Effector memory CD8-positive, alpha-beta T cell (primary cell): ENCODE results near the gene SPEF1.

Experiments
- ATAC-seq: fragments of 150-1000 bp; cut with Tn5 transposase; replicated peaks from 2 replicates; pipeline ENCODE4 v1.10.0; 2021; ENCODE audit warnings: mild to moderate bottlenecking, moderate library complexity
- DNase-seq, 3 experiments: peaks; one replicate each; pipeline ENCODE4 v3.0.0; 2021
- H3K27ac Mint-ChIP-seq, 2 donors: one replicate each; pipeline ENCODE4 v1.8.0; 2022; ENCODE audit warnings: mild to moderate bottlenecking in 2 of 2, mixed read lengths in 2 of 2, moderate library complexity in 2 of 2
- H3K27me3 Mint-ChIP-seq, 2 donors: one replicate each; pipeline ENCODE4 v1.8.0; 2022; ENCODE audit warnings: mixed read lengths in 2 of 2
- H3K36me3 Mint-ChIP-seq: one replicate; pipeline ENCODE4 v1.8.0; 2022; ENCODE audit warnings: mild to moderate bottlenecking, moderate library complexity, mixed read lengths; ENCODE audit not compliant: insufficient read depth
- H3K4me1 Mint-ChIP-seq, 2 donors: one replicate each; pipeline ENCODE4 v1.8.0; 2022; ENCODE audit warnings: low read depth in 2 of 2, mixed read lengths in 2 of 2
- H3K4me3 Mint-ChIP-seq, 2 donors: one replicate each; pipeline ENCODE4 v1.8.0; 2022; ENCODE audit warnings: mild to moderate bottlenecking in 2 of 2, mixed read lengths in 2 of 2, moderate library complexity in 2 of 2
- H3K9me3 Mint-ChIP-seq, 2 donors: one replicate each; pipeline ENCODE4 v1.8.0; 2022; ENCODE audit warnings: mixed read lengths in 2 of 2

The SPEF1 gene

DNA sequence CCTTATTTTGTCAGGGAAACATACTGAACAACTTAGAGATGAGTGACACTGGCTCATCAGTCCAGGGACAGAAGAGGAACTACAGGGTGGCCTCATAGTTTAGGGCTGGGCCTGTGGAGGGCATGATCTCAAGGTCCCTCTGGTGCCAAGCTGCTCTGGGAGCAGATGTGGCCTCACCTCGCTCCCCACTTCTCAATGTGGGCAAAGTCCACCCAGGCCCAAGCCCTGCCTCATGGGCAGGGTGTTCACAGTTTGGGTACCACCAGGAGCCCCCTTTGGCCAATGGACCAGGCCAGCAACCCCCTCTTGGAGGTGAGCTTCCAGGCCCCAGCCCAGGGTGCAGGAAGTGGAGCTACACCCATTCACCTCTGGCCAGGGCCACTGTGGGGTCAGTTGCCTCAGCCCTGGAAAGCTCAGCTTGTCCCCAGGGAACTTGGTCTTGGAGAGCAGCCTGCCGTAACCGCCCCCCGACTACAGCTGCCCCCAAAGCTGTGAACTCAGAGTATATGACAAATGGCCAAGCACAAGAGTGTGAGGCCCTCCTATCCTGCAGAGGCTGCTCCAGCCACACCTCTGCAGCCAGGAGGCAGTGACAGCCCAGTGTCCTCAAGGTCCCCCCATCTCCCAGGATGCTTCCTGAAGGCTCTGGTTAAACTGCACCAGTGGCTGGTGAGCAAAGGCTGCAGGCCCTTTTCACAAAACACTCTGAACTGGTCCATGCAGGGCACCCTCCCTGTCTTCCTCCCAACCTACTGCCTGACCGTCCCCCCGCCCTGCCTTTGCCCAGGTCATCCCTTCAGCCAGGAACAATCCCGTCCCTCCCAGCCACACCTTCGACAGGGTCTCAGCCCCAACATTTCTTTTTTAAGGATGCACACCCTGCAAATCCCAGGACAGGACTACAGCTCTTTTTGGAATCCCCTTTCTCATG, 17.3 kb downstream of the SPEF1 start:
- no peak overlapping the region for H3K27ac Mint-ChIP-seq
- DNase-seq (no peak), ATAC-seq (no peak)
- H3K27me3 Mint-ChIP-seq: no peaks in the 10 kb centered on the region
- H3K36me3 Mint-ChIP-seq: peaks cover 20% of the 10 kb centered on the region
- no peak overlapping the region for H3K4me3 Mint-ChIP-seq
- H3K4me1 Mint-ChIP-seq: peaks cover 15 to 30% of the 10 kb centered on the region in 2 donors
- H3K9me3 Mint-ChIP-seq: no peaks in the 10 kb centered on the region

DNA sequence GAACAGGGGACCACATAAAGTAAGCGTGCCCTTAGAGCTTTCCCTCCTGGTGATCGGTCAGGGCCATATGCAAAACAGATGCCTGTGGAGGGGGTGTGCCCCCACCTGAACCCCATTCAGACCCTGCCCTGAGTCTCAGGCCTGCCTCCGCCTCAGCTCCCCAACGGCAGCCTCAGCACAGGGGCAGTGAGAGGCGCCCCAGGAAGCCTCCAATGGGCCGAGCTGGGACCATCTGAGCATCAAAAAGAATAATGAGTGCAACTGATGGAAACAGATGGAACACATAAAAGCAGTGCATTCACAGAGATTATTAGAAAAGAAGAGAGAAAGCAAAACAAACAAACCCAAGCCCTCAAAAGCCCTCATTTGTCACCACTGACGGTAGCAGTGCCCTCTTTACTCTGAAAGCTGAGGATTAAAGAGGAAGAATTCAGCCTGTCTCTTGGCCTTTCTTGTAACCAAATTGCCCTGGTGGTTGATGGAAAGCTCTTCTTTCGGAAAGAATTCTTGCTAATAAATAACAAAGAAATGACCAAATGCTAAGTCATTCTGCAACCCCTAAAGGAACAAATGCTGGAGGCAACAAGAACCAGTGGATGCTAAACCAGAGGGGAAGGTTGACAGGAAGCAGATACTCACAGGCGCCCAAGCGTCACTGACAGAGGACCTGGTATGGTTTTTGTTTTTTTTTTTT, 20.4 kb downstream of the SPEF1 start:
- Mint-ChIP-seq H3K9me3 (no peaks in the 10 kb centered on the region), H3K27ac (no peak overlapping the region), H3K36me3 (peaks cover 4% of the 10 kb centered on the region), H3K27me3 (no peaks in the 10 kb centered on the region), H3K4me3 (no peak overlapping the region), H3K4me1 (peaks cover 4 to 14% of the 10 kb centered on the region in 2 donors)
- DNase-seq (no peak), ATAC-seq (no peak)

DNA sequence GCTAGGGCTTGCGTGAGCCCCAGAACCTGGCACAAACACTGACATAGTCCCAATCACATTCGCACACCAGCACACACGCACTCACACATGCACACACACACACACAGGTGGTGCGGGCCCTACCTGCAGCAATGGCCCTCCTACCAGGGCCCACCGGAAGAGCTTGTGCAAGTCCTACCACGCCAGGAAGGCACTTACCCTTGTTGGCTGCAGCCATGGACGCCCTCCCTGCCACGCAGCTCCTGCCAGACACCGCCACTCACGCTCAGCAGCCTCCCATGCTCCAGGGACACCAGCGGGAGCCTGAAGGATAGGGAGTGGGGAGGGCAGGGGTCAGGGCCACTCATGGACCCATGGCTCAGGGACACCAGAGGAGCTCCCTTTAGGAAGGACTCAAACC, 21.4 kb downstream of the SPEF1 start:
- Mint-ChIP-seq H3K4me1 (peaks cover 4 to 10% of the 10 kb centered on the region in 2 donors), H3K27me3 (no peaks in the 10 kb centered on the region), H3K4me3 (no peak overlapping the region), H3K27ac (peak overlapping the region in 1 of 2 donors; percentile 79), H3K36me3 (peaks cover 4% of the 10 kb centered on the region), H3K9me3 (no peaks in the 10 kb centered on the region)
- ATAC-seq (no peak), DNase-seq (no peak)

DNA sequence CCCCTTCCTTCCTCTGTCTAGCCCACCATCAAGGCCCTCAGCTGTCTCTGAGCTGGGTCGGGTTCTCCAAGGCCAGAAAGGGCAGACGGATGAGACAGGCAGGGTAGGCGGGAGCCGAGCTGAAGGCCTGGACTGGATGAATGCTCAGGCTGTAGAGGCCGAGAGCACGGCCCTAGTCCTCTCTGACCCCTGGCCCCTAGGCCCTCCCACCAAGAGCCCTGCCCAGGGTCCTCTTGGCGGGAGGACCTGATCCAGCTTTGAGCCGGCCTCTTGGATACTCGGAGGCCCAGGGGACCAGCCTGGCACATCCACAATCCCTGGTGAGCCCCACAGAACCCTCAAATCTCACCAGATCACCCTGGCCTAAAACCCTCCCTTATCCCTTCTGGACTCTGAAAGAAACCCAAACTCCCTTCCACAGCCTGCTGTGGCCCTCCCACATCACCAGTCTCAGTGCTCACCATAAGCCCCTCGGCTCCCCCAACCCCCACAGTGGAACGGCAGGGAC, 21.9 kb downstream of the SPEF1 start:
- Mint-ChIP-seq H3K4me3 (no peak overlapping the region), H3K4me1 (peaks cover 4 to 8% of the 10 kb centered on the region in 2 donors), H3K36me3 (peaks cover 4% of the 10 kb centered on the region), H3K9me3 (no peaks in the 10 kb centered on the region), H3K27me3 (no peaks in the 10 kb centered on the region), H3K27ac (peak overlapping the region in 1 of 2 donors; percentile 79)
- no peak for DNase-seq
- ATAC-seq: no peak

DNA sequence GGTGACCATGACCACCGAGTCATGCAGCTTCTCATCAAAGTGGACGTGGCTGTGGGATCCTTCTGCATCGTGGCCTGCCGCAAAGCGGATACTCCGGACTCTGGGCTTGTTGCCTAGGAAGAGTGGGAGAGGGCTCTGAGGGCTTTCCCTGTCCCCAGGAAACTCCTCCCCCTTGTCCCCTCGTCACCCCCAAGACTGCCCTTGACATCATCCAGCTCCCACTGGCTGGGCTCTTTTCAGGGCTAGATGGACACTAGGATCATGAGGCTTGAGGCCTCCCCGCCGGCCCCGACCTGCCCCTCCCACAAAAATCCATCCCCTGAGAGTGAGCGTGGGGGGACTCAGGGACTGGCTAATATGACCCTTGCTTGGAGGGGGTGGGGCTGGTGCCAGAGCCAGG, 22.7 kb downstream of the SPEF1 start:
- Mint-ChIP-seq H3K4me1 (peaks cover 4 to 6% of the 10 kb centered on the region in 2 donors), H3K9me3 (no peaks in the 10 kb centered on the region), H3K27ac (no peak overlapping the region), H3K27me3 (no peaks in the 10 kb centered on the region), H3K36me3 (peaks cover 4% of the 10 kb centered on the region), H3K4me3 (no peak overlapping the region)
- DNase-seq: no peak
- ATAC-seq: no peak

DNA sequence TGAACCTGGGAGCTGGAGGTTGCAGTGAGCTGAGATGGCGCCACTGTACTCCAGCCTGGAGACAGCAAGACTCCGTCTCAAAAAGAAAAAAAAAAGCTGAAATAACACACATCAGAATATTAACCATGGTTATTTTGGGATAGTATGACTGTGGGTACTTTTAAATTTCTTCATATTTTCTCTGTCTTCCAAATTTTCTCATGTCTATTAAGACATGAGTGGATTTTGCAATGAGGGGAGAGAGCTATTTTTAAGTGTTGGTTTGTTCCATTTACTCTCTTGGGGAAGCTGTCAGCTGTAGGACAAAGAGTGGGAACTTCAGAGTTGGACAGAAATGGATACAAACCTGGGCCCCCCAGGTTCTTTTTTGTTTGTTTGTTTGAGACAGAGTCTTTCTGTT, 24.0 kb downstream of the SPEF1 start:
- DNase-seq (no peak), ATAC-seq (no peak)
- Mint-ChIP-seq H3K4me3 (no peak overlapping the region), H3K27me3 (no peaks in the 10 kb centered on the region), H3K27ac (no peak overlapping the region), H3K36me3 (peaks cover 4% of the 10 kb centered on the region), H3K9me3 (no peaks in the 10 kb centered on the region), H3K4me1 (peaks cover 4 to 6% of the 10 kb centered on the region in 2 donors)

DNA sequence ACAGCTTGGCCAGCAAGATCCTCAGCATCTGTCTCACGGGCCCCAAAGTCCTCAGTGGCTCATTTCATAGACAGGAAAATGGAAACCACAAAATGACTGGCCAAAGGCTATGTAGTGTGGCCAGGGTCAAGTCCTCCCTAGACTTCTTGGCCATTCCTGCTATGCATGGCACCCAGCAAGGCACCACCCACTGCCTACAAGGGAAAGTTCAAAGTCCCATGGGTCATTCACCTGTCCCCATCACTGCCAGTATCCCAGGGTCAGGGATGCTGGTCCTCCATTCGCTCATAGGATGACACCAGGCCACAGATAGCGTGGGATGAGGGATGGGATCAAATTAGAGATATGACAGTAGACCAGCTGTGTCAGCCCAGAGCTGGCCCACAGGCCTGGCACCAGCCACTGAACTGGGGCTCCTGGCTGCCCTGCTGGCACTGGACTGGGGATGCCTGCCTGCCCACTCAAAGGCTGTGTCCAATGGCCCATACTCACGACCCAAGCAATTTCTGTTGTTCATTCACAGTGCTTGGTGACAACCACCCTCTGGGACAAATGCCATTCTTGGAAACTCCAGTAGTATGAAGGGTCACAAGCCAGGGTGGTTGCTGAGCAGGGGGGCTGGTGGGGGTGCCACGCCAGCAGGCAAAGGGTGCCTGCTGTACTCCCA, 25.3 kb downstream of the SPEF1 start:
- Mint-ChIP-seq H3K9me3 (no peaks in the 10 kb centered on the region), H3K27ac (no peak overlapping the region), H3K4me1 (peaks cover 4 to 9% of the 10 kb centered on the region in 2 donors), H3K4me3 (no peak overlapping the region), H3K27me3 (no peaks in the 10 kb centered on the region), H3K36me3 (peaks cover 7% of the 10 kb centered on the region)
- no peak for DNase-seq
- ATAC-seq: no peak

DNA sequence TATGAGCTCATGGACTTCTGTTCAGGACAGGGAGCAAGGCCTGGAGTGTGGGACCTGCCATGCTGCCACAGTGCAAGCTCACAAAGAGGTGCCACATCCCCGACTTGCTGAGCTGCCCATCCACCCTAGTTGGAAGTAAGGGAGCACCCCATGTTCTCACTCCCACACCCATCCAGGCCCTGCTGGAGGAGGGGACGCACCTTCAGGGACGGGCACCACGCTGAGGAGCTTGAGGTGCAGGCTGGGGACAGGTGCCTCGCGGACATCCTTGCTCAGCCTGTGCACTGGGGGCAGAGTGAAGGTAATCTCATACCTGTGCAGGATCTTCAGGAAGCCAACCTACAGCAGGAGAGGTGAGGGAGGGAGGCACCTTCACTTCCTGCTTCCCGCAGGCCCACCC, 26.0 kb downstream of the SPEF1 start:
- DNase-seq: no peak
- H3K36me3 Mint-ChIP-seq: peaks cover 7% of the 10 kb centered on the region
- H3K4me3 Mint-ChIP-seq: no peak overlapping the region
- H3K4me1 Mint-ChIP-seq: peaks cover 4 to 7% of the 10 kb centered on the region in 2 donors
- no peaks in the 10 kb centered on the region for H3K9me3 Mint-ChIP-seq
- H3K27me3 Mint-ChIP-seq: no peaks in the 10 kb centered on the region
- H3K27ac Mint-ChIP-seq: no peak overlapping the region
- no peak for ATAC-seq

DNA sequence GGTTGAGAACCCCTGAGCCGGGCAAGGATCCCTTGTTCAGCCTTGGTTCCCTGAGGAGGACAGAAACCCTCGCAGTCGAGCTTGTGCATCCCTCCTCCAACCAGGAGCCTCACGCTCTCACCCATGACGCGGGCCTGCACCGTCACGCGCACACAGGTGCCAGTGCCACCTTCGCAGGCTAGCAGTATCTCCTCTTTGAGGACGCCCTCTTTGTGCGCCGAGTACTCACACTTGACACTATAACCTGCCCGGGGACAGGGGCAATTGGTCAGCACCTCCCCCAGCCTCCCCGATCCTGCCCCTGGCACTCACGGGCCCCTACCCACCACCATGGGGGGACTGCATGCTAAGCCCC, 27.0 kb downstream of the SPEF1 start:
- DNase-seq (no peak), ATAC-seq (no peak)
- Mint-ChIP-seq H3K27ac (no peak overlapping the region), H3K9me3 (no peaks in the 10 kb centered on the region), H3K4me1 (peaks cover 0 to 3% of the 10 kb centered on the region in 2 donors), H3K4me3 (no peak overlapping the region), H3K27me3 (no peaks in the 10 kb centered on the region), H3K36me3 (peaks cover 7% of the 10 kb centered on the region)

DNA sequence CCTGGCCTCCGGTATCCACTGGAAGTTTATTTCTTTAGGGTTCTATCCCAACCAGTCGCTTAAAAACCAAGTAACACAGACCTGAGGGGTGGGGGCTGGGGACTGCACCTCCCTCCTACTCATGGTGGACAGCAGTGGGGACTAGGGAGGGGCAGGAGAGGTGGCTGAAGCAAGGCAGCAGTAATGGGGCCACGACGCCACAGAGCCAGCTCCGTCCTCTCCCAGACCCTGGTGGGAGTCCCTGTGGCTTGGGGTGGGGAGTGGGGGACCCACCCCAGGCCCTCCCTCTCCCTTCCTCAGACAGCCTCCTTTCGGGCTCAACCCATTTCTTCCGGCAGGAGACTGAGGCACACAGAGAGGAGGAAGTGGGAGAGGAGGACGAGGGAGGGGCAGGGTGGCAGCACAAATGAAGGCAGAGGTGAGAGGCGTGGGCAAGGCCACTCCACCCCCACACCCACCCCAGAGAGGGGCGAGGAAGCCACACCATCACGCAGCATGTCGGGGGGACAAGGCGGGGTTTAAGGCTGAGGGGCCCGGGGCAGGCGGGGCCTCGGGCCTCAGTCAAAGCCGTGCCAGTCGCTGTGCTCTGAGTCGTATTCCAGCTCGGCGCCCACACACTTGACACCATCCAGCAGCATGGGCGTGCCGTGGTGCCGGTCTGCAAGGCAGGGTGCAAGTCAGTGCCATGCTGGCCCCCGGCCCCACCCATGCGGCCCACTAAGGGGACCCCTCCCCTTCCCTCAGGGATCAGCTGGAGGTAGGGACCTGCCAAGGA, 27.6 kb downstream of the SPEF1 start:
- H3K9me3 Mint-ChIP-seq: no peaks in the 10 kb centered on the region
- peaks cover 4% of the 10 kb centered on the region for H3K36me3 Mint-ChIP-seq
- ATAC-seq (no peak), DNase-seq (no peak)
- peaks cover 0 to 3% of the 10 kb centered on the region in 2 donors for H3K4me1 Mint-ChIP-seq
- no peak overlapping the region for H3K4me3 Mint-ChIP-seq
- H3K27ac Mint-ChIP-seq: no peak overlapping the region
- peaks cover 0 to 4% of the 10 kb centered on the region in 2 donors for H3K27me3 Mint-ChIP-seq

DNA sequence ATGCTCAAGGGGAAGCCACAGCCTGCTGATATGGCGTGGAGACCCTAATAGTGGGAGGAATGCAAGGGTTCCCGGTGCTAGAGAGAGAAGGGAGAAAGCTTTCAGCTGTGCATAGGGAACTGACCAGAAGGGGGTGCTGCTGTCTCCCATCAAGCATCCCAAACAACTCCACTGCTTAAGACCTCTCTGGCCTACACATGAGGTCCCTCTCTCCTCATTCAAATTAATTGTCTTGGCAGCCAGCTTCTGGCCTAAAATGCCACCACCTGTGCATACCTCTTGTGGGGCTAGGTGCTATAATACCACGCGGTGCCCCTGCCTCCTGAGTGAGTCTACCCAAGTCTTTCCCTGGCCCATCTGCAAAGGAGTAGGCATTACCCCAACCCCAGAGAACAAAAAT, 28.1 kb downstream of the SPEF1 start:
- Mint-ChIP-seq H3K27me3 (peaks cover 0 to 10% of the 10 kb centered on the region in 2 donors), H3K4me3 (peak overlapping the region in 1 of 2 donors; percentile 69), H3K27ac (no peak overlapping the region), H3K9me3 (no peaks in the 10 kb centered on the region), H3K4me1 (peaks cover 0 to 3% of the 10 kb centered on the region in 2 donors), H3K36me3 (peaks cover 3% of the 10 kb centered on the region)
- peak; percentile 51 to 61 (median 54) for DNase-seq
- peak; percentile 71 for ATAC-seq

DNA sequence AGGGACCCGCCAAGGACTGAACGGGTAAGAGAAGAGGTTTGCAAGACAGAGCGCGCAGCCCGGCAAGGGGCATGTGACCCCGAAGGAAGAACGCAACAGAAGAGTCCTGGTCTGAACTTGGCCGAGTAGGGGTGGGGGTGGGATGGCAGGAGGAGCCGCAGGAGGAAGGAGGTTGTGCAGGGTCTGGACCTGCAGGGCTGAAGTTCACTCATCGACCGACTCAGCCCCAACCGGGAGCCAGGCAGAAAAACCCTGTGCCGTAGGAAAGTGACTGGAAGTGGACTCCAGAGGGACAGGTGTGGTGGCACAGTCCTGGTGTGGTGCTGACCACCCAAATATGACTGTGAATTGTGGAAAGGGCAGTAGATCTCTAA, 28.9 kb downstream of the SPEF1 start:
- H3K27ac Mint-ChIP-seq: no peak overlapping the region
- H3K36me3 Mint-ChIP-seq: peaks cover 3% of the 10 kb centered on the region
- peaks cover 0 to 3% of the 10 kb centered on the region in 2 donors for H3K4me1 Mint-ChIP-seq
- H3K4me3 Mint-ChIP-seq: peak overlapping the region in 1 of 2 donors; percentile 69
- peaks cover 3 to 18% of the 10 kb centered on the region in 2 donors for H3K27me3 Mint-ChIP-seq
- DNase-seq (no peak), ATAC-seq (no peak)
- no peaks in the 10 kb centered on the region for H3K9me3 Mint-ChIP-seq
